Suppressor macrophage treated with lipopolysaccharide for 1 hour (primary cell): Measurements from ENCODE around the gene GARIN5B.

ENCODE experiments used
- DNase-seq, 3 donors: peaks; one replicate each; pipeline ENCODE4 v3.0.0-alpha.2; 2020 to 2022

Gene GARIN5B

GRCh38 chr19:55347442-55348009 is 15.5 kb downstream of the GARIN5B start:
- DNase-seq, result no peak

GRCh38 chr19:55346725-55347441 is 16.2 kb downstream of the GARIN5B start:
- no peak for DNase-seq

GRCh38 chr19:55345818-55346724 is 17.0 kb downstream of the GARIN5B start:
- no peak for DNase-seq

- no peak for DNase-seq
Measured at GRCh38 chr19:55345101-55345817, 17.8 kb downstream of the GARIN5B start.

GRCh38 chr19:55344444-55344843 is 18.6 kb downstream of the GARIN5B start:
- DNase-seq, result no peak

GRCh38 chr19:55341595-55342531 is 21.2 kb downstream of the GARIN5B start:
- DNase-seq, result no peak

GRCh38 chr19:55341171-55341588 is 21.9 kb downstream of the GARIN5B start:
- DNase-seq, result peak; percentile 84 to 95 (median 87)

GRCh38 chr19:55340784-55341147 is 22.3 kb downstream of the GARIN5B start:
- DNase-seq, result peak in 2 of 3 donors; percentile 14 to 44

- peak; percentile 13 to 75 (median 51) for DNase-seq
Measured at GRCh38 chr19:55339889-55340783, 22.9 kb downstream of the GARIN5B start.

GRCh38 chr19:55339105-55339888 is 23.8 kb downstream of the GARIN5B start, which contains the start of gene KMT5C:
Gene KMT5C (plus strand): TSS chr19:55339876. CDS start chr19:55341937, 2,061 bp downstream.
- peak; percentile 100 for DNase-seq

- peak in 1 of 3 donors; percentile 14 for DNase-seq
Measured at GRCh38 chr19:55336101-55336500, 27.0 kb downstream of the GARIN5B start.

- DNase-seq, result no peak
Measured at GRCh38 chr19:55333870-55334269, 29.2 kb downstream of the GARIN5B start.

- peak in 2 of 3 donors; percentile 63 to 65 for DNase-seq
Measured at GRCh38 chr19:55329791-55330190, 33.3 kb downstream of the GARIN5B start.

GRCh38 chr19:55328774-55329318 is 34.2 kb downstream of the GARIN5B start:
- DNase-seq, result peak; percentile 46 to 78 (median 75)

GRCh38 chr19:55325172-55325571 is 37.9 kb downstream of the GARIN5B start, which contains the start of gene TMEM150B:
Gene TMEM150B (minus strand): TSS chr19:55325341. CDS start chr19:55321036, 4,305 bp downstream.
- DNase-seq, result peak; percentile 81 to 82 (median 82)

- peak; percentile 43 to 60 (median 56) for DNase-seq
Measured at GRCh38 chr19:55324662-55325061, 38.4 kb downstream of the GARIN5B start.

- DNase-seq, result no peak
Measured at GRCh38 chr19:55322204-55322885, 40.7 kb downstream of the GARIN5B start.

GRCh38 chr19:55321466-55322137 is 41.5 kb downstream of the GARIN5B start:
- DNase-seq, result peak; percentile 88 to 90 (median 90)
